Rectal smooth muscle tissue (tissue), 1 donor: ENCODE results near the gene RAB6A.

ENCODE experiments used
- H3K27ac ChIP-seq: one replicate; pipeline ENCODE4 v1.7.0; 2013; ENCODE audit warnings: low read depth, low read length, inconsistent platforms
- H3K27me3 ChIP-seq: one replicate; pipeline ENCODE4 v1.7.0; 2013; ENCODE audit warnings: low read length; ENCODE audit not compliant: control insufficient read depth, insufficient read depth
- H3K36me3 ChIP-seq: one replicate; pipeline ENCODE4 v1.7.0; 2013; ENCODE audit warnings: low read length; ENCODE audit not compliant: control insufficient read depth, insufficient read depth
- H3K4me1 ChIP-seq: one replicate; pipeline ENCODE4 v1.7.0; 2013; ENCODE audit warnings: low read length; ENCODE audit not compliant: control insufficient read depth, insufficient read depth
- H3K4me3 ChIP-seq: one replicate; pipeline ENCODE4 v1.7.0; 2013; ENCODE audit warnings: low read length
- H3K9ac ChIP-seq: one replicate; pipeline ENCODE4 v1.7.0; 2013; ENCODE audit warnings: low read length

Gene RAB6A

DNA sequence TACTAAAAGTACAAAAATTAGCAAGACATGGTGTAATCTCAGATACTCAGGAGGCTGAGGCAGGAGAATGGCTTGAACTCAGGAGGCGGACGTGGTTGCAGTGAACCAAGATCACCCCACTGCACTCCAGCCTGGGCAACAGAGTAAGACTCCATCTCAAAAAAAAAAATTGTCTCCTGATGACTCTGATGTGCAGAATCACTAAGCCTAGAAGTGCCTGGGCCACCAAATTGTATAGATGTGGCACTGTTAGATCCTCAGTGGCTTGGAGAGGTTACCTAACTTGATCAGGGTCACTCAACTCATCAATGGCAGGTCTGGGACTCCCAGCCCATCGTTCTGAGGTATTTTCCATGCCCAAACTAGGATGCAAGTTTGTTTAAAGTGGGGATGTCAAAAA, 103.9 kb downstream of the RAB6A start:
- Histone ChIP-seq H3K4me3 (no peak overlapping the region), H3K9ac (no peak overlapping the region), H3K36me3 (no peaks in the 10 kb centered on the region), H3K27me3 (no peaks in the 10 kb centered on the region), H3K27ac (no peak overlapping the region), H3K4me1 (peaks cover 8% of the 10 kb centered on the region)

DNA sequence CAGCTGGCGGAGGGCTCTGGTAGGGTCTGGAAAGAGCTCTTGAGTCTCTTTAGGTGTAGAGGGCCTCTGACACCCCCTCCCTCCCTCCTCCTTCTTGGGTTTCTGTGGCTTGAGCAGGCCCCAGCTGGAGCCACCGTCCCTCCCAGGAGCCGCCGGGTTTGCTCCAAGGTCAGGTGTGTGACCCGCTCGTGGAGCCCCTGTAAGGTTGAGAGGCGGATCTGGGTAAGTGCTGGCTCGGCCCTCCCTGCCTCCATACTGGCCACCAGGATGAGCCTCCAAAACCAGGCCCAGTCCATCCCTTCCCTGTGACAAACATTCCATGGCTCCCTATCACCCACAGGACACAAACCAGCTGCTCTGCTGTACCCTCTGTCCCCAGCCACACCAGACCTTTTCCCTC, 105.2 kb downstream of the RAB6A start:
- H3K27ac ChIP-seq: no peak overlapping the region
- H3K4me1 ChIP-seq: peaks cover 6% of the 10 kb centered on the region
- no peak overlapping the region for H3K9ac ChIP-seq
- H3K27me3 ChIP-seq: no peaks in the 10 kb centered on the region
- no peaks in the 10 kb centered on the region for H3K36me3 ChIP-seq
- no peak overlapping the region for H3K4me3 ChIP-seq

DNA sequence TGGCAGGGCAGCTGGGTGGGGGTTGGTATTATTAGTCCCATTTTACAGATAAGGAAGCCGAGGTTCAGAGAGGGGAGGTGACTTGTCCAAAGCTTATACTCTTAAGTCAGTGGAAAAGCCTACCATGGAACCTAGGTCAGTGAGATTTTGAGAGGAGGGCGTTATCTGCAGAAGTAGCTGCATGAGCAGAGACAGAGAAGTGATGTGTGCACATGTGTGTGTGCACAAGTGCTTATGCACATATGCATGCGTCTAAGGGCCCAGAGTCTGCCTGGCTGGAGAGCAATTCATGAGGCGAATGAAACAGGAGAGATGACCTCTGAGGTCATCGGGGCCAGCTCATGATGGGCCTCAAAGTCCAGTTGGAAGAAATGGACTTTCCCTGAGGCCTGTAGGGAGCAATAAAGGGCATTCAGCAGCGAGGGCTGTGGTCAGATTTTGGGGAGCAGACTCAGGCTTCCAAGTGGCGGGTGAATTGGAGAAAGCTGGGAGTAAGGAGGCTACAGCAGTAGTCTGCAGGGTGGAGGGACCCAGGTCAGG, 106.3 kb downstream of the RAB6A start:
- peaks cover 3% of the 10 kb centered on the region for H3K4me1 ChIP-seq
- H3K27me3 ChIP-seq: no peaks in the 10 kb centered on the region
- H3K9ac ChIP-seq: no peak overlapping the region
- H3K4me3 ChIP-seq: no peak overlapping the region
- no peaks in the 10 kb centered on the region for H3K36me3 ChIP-seq
- H3K27ac ChIP-seq: no peak overlapping the region

DNA sequence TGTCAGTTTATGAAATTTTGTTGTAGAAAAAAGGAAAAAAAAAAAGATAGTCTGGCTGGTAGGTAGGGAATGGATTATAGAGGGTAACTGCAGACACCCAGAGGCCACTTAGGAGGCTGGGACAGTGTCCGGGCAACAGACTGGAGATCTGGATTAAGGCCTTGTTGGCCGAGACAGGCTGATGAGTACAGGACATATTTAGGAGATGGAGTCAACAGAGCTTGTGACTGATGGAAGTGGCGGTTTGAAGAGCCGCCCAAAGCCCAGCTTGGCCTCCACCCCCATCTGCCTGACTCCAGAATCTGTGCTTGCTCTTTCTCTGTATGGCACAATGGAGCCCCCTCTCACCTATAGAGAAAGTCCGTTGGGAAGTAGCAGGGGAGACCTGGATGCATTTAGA, 106.9 kb downstream of the RAB6A start:
- Histone ChIP-seq H3K9ac (no peak overlapping the region), H3K27ac (no peak overlapping the region), H3K4me1 (peaks cover 3% of the 10 kb centered on the region), H3K36me3 (no peaks in the 10 kb centered on the region), H3K4me3 (no peak overlapping the region), H3K27me3 (no peaks in the 10 kb centered on the region)

DNA sequence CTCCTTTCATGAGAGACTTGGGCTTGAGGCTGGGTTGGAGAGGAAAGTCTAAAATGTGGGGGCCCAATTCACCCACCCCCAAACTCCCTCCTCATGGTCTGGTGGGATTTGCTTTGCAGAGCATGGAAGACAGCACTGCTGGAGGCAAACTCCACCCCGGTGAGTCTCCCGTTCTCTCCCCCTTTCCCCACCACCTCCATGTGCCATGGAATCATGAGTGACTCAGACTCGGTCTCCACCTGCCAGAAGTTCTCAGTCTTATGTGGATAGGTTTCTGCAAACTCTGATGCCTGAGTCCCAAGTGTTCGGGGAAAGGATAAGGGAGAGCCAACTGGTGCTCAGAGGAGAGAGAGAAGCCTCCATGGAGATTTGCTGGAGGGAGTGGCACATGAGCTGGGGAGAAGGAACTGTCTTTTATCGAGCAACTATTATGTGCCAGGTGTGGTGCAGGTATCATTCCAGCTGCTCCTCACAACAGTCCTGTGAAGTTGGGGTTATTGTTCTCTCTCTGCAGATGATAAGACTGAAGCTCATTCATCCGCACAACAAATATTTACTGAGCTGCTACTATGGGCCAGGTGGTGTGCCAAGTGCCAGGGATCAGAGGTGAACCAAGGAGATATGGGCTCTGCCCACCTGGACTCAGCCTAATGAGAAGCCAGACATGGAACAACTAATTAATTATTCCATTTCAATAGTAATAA, 107.9 kb downstream of the RAB6A start:
- no peak overlapping the region for H3K4me3 ChIP-seq
- H3K4me1 ChIP-seq: peaks cover 3% of the 10 kb centered on the region
- H3K9ac ChIP-seq: no peak overlapping the region
- no peak overlapping the region for H3K27ac ChIP-seq
- no peaks in the 10 kb centered on the region for H3K36me3 ChIP-seq
- no peaks in the 10 kb centered on the region for H3K27me3 ChIP-seq

DNA sequence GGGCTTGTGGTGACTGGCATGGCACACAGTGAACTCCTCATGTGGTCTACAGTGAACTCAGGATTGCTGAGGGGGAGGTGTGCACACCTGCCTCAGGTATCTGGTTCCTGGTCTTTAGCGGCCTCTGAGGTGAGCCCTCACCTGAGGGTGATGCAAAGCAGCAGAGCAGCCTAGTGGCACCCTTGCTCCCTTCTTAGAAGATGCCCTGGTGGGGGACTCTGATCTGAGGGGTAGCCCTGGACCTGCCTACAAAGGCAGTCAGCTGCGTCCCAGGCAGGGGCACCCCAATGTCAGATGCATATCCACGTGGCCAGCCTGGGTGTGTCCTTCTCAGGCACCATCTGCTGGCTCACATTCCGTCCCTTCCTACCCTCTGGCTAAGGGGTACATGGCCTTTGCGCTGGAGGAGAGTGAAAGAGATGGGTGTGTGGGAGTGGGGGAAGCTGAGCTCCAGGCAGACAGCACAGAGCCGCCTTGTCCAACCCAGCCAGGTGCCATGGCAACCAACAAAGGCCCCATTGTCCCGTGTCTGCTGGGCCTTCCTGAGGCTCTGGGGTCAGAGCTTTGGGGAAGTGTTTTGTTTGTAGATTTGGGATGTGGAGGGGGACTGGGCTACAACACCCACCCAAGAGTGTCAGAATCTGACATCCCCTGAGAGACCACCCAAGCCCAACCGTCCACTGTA, 108.7 kb downstream of the RAB6A start:
- Histone ChIP-seq H3K4me3 (no peak overlapping the region), H3K9ac (no peak overlapping the region), H3K27ac (no peak overlapping the region), H3K4me1 (peaks cover 3% of the 10 kb centered on the region), H3K36me3 (no peaks in the 10 kb centered on the region), H3K27me3 (no peaks in the 10 kb centered on the region)

DNA sequence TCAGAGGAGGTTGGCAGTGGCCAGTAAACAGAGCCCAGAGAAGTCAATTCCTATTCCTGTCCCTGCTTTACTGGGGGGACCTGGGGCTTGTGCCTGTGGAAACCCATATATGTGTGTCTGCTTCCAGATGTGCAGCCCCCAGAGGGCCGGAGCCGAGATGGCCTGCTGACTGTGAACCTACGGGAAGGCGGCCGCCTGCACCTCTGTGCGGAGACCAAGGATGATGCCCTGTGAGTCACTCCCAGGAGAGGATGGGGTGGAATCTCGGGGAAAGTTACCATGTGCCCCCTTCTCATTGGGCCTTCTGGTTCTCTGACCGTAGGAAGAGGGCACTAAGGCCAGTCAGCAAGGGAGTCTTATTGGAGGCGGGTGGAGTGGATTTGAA, 109.2 kb downstream of the RAB6A start:
- H3K4me3 ChIP-seq: no peak overlapping the region

DNA sequence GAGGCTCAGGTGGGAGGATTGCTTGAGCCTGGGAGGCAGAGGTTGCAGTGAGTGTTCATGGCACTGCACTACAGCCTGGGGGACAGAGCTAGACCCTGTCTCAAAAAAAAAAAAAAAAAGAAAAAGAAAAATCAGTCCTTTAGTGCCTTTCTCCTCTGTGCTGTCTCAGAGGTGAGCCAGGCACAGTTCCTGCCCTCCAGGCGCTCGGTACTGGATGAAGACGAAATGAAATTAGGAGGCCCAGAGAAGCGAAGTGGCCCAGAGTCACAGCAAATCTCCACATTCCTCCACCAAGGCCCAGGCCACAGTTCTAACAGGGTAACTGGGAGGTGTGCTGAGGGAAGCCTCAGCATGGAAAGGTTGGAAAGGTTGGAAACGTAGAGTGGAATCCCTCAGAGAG, 109.6 kb downstream of the RAB6A start:
- Histone ChIP-seq H3K27me3 (no peaks in the 10 kb centered on the region), H3K27ac (no peak overlapping the region), H3K4me1 (peaks cover 3% of the 10 kb centered on the region), H3K36me3 (no peaks in the 10 kb centered on the region), H3K9ac (no peak overlapping the region), H3K4me3 (no peak overlapping the region)

More for the DNA sequence above, 109.2 kb downstream of the RAB6A start:
- no peak overlapping the region for H3K27ac ChIP-seq
- no peaks in the 10 kb centered on the region for H3K27me3 ChIP-seq
- no peaks in the 10 kb centered on the region for H3K36me3 ChIP-seq
- peaks cover 3% of the 10 kb centered on the region for H3K4me1 ChIP-seq
- H3K9ac ChIP-seq: no peak overlapping the region

DNA sequence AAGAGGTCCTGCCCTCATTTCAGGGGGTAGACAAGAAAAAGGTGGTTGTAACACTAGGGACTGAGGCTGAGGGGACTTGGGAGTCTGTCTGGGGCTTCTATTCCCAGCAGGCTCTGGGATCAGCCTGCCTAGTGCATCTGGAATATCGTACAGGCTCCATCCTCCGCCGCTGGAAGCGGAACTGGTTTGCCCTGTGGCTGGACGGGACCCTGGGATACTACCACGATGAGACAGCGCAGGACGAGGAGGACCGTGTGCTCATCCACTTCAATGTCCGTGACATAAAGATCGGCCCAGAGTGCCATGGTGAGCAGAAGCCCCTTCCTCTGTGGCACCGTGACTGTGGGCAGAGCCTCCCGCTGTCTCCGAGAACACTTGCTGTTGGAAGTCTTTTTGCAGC, 110.5 kb downstream of the RAB6A start:
- Histone ChIP-seq H3K36me3 (no peaks in the 10 kb centered on the region), H3K4me3 (no peak overlapping the region), H3K4me1 (peaks cover 3% of the 10 kb centered on the region), H3K27ac (no peak overlapping the region), H3K9ac (no peak overlapping the region), H3K27me3 (no peaks in the 10 kb centered on the region)

DNA sequence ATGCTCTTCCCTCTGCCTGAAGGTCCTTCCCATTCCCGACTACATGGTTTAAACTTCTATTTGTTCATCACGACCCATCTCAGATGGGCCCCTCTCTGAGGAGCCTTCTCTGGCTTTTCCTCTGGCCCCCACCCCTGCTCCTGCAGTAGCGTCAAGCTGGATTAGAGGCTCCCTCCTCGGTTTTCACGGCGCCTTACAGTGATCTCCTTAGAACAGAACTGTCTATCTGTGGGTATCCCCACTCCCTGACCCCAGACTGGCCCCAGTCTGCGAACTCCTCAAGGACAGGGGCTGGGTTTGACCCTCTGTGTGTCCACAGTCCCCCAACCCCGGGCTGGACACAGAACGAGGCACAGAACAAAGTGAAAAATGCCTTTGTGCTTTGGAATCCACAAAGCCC, 111.7 kb downstream of the RAB6A start:
- H3K27me3 ChIP-seq: no peaks in the 10 kb centered on the region
- H3K27ac ChIP-seq: no peak overlapping the region
- no peak overlapping the region for H3K9ac ChIP-seq
- peaks cover 3% of the 10 kb centered on the region for H3K4me1 ChIP-seq
- no peaks in the 10 kb centered on the region for H3K36me3 ChIP-seq
- H3K4me3 ChIP-seq: no peak overlapping the region

DNA sequence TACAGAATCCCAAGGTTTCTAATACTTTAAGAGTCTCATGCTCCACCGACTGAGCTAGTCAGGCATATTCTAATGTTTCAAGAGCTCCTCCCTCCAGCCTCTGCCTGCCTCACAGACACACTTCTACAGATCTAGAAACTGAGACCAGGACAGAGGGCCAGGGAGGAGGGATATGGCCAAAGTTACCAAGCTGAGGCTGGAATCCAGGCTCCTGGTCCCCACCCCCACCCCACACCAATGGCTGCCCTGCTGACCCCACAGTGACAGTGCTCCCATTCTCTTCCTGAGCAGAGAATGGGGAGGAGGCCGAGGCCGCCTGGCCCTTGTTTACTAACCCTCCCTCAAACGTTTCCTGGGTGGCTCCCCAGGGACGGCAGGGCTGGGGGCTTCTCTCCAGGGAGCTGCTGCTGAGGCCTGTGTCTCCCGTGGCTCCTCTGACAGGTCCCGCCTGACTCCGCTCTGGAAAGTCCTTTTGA, 112.3 kb downstream of the RAB6A start:
- H3K36me3 ChIP-seq: no peaks in the 10 kb centered on the region
- no peak overlapping the region for H3K27ac ChIP-seq
- no peak overlapping the region for H3K9ac ChIP-seq
- H3K4me1 ChIP-seq: peaks cover 3% of the 10 kb centered on the region
- H3K4me3 ChIP-seq: no peak overlapping the region
- H3K27me3 ChIP-seq: no peaks in the 10 kb centered on the region

DNA sequence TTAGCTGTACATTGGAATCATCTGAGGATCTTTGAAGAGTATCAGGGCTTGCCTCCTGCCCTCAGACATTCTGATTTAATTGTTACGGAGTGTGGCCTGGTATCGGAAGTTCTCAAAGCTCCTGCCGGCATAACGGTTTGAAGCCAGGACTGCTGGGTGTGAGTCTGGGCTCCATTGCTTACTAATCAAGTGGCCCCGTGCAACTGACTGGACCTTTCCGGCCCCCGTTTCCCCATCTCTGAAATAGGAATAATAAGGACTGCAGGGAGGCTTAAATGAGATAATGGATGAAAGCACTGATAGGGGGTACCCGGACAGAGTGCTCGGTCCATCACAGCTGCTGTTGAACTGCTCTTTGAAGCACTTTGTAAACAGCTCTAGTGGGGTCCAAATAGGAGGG, 112.8 kb downstream of the RAB6A start:
- peaks cover 3% of the 10 kb centered on the region for H3K4me1 ChIP-seq
- H3K4me3 ChIP-seq: peak overlapping the region; percentile 62
- H3K9ac ChIP-seq: no peak overlapping the region

More for the DNA sequence above, 112.8 kb downstream of the RAB6A start:
- Histone ChIP-seq H3K36me3 (no peaks in the 10 kb centered on the region), H3K27ac (no peak overlapping the region), H3K27me3 (no peaks in the 10 kb centered on the region)
